HepG2 (cell line): ENCODE measurements around the gene AIFM1. TPM values are rescaled to one million over a fixed set of nuclear protein-coding genes. Genes with fewer than 3 reads are reported as not detected.

Experiments used
- ATAC-seq: fragments of 200-7000 bp; cut with Tn5 transposase; 3 replicates; pipeline ENCODE4 v1.9.1; 2020; ENCODE audit warnings: mild to moderate bottlenecking, moderate library complexity
- BruUV-seq: library from RNA; stranded (reverse); fragments of 400-500 nt; replicated peaks from 2 replicates; lab custom pipeline; 2021; lab: Mats Ljungman, UMichigan
- CTCF ChIA-PET: fragments of 300-600 bp; formaldehyde crosslinking; extraction: SDS; loops from one replicate; lab custom pipeline; 2021; ENCODE audit warnings: low total read pairs, inconsistent platforms, low intra/inter-chr PET ratio; lab: Yijun Ruan, JAX
- POLR2A ChIA-PET: fragments of 350-600 bp; sonication (Branson Sonifier 250); formaldehyde crosslinking; loops from one replicate; lab custom pipeline; 2020; ENCODE audit warnings: antibody characterized with exemption, inconsistent platforms; lab: Yijun Ruan, JAX
- DNase-seq: peaks from one replicate; pipeline ENCODE4 v3.0.0-alpha.2; 2015; ENCODE audit warnings: low spot score
- FAIRE-seq: peaks from 3 replicates; lab custom pipeline; 2011; peaks lifted over from hg19 to GRCh38; lab: Jason Lieb, UNC
- H2AFZ ChIP-seq: one replicate; pipeline ENCODE4 v1.6.1; 2011; ENCODE audit warnings: low read length, inconsistent platforms
- H3K27ac ChIP-seq: fragments of 300-600 bp; 3 replicates; pipeline ENCODE4 v1.8.0; 2011; ENCODE audit warnings: mixed run types, mild to moderate bottlenecking, mixed read lengths, low read length, inconsistent platforms; ENCODE audit not compliant: insufficient read depth; ENCODE audit errors: extremely low read length
- H3K27me3 ChIP-seq, 2 experiments: fragments of 200-600 bp in 1 of 2; 2 replicates in 1 of 2; 3 replicates in 1 of 2; pipeline versions ENCODE4 v1.6.0 to v1.8.0; 2011; ENCODE audit warnings: low read length in 2 of 2, mild to moderate bottlenecking in 2 of 2, moderate library complexity in 2 of 2, inconsistent platforms in 1 of 2; ENCODE audit not compliant: insufficient read depth in 2 of 2, control insufficient read depth in 1 of 2
- H3K36me3 ChIP-seq, 2 experiments: fragments of 200-600 bp in 1 of 2; replicated peaks in 1 of 2; 2 replicates in 1 of 2; 3 replicates in 1 of 2; pipeline versions ENCODE4 v1.5.1 to v1.8.0; 2011; ENCODE audit warnings: low read length in 2 of 2, inconsistent platforms in 1 of 2; ENCODE audit not compliant: insufficient read depth in 2 of 2, control insufficient read depth in 1 of 2
- H3K4me1 ChIP-seq: 2 replicates; pipeline ENCODE4 v1.5.1; 2012; ENCODE audit warnings: low read length, inconsistent platforms; ENCODE audit not compliant: insufficient read depth
- H3K4me2 ChIP-seq: 2 replicates; pipeline ENCODE4 v1.6.0; 2011; ENCODE audit warnings: low read depth, low read length, inconsistent platforms
- H3K4me3 ChIP-seq, 3 experiments: fragments of 200-600 bp in 1 of 3; sonication (generic), shearing (Covaris generic) in 1 of 3; replicated peaks in 1 of 3; 2 replicates each; pipeline ENCODE4 v1.5.1; 2011 to 2016; ENCODE audit warnings: low read length in 3 of 3, inconsistent platforms in 2 of 3, low read depth in 2 of 3, mild to moderate bottlenecking in 2 of 3, control low read depth in 1 of 3, mixed read lengths in 1 of 3; ENCODE audit not compliant: insufficient read depth in 1 of 3
- H3K79me2 ChIP-seq: one replicate; pipeline ENCODE4 v1.6.1; 2011; ENCODE audit warnings: low read length, inconsistent platforms; ENCODE audit not compliant: insufficient read depth
- H3K9ac ChIP-seq: 2 replicates; pipeline ENCODE4 v1.6.0; 2011; ENCODE audit warnings: mild to moderate bottlenecking, low read depth, low read length, inconsistent platforms; ENCODE audit not compliant: insufficient read depth
- H3K9me3 ChIP-seq: 2 replicates; pipeline ENCODE4 v1.5.1; 2012; ENCODE audit warnings: mild to moderate bottlenecking, low read length
- H4K20me1 ChIP-seq: 2 replicates; pipeline ENCODE4 v1.6.0; 2011; ENCODE audit warnings: inconsistent platforms, mild to moderate bottlenecking, low read length, moderate library complexity; ENCODE audit not compliant: insufficient read depth
- AFF4 ChIP-seq: sonication (generic); formaldehyde crosslinking; IDR thresholded peaks from 2 replicates; pipeline ENCODE4 v1.4.0; 2020; ENCODE audit warnings: missing genetic modification reagents
- CREB1 ChIP-seq, 2 experiments: fragments of 450-650 bp in 1 of 2; IDR thresholded peaks; 2 replicates each; pipeline ENCODE4 v1.6.1; 2016 to 2017; ENCODE audit warnings: control low read depth in 1 of 2, mild to moderate bottlenecking in 1 of 2, missing compliant biosample characterization in 1 of 2, missing genetic modification characterization in 1 of 2
- SMAD1 ChIP-seq: sonication (generic); formaldehyde crosslinking; IDR thresholded peaks from 2 replicates; pipeline ENCODE4 v1.4.0; 2020; ENCODE audit warnings: missing genetic modification reagents, low read depth, mild to moderate bottlenecking, borderline replicate concordance
- SP2 ChIP-seq: sonication (generic); formaldehyde crosslinking; IDR thresholded peaks from 2 replicates; pipeline ENCODE4 v1.5.1; 2020; ENCODE audit warnings: mild to moderate bottlenecking, missing genetic modification reagents
- STAT6 ChIP-seq: sonication (generic); formaldehyde crosslinking; IDR thresholded peaks from 2 replicates; pipeline ENCODE4 v1.4.0; 2020; ENCODE audit warnings: missing genetic modification reagents, mild to moderate bottlenecking, borderline replicate concordance
- USF2 ChIP-seq, 2 experiments: sonication (generic) in 1 of 2; formaldehyde crosslinking in 1 of 2; IDR thresholded peaks; 2 replicates each; pipeline versions ENCODE4 v1.5.1 to v1.6.1; 2011 to 2020; ENCODE audit warnings: borderline replicate concordance in 1 of 2, low read depth in 1 of 2, low read length in 1 of 2, mild to moderate bottlenecking in 1 of 2, missing genetic modification reagents in 1 of 2, moderate library complexity in 1 of 2
- ZSCAN5A ChIP-seq: sonication (generic); formaldehyde crosslinking; IDR thresholded peaks from 2 replicates; pipeline ENCODE4 v1.8.0; 2022; ENCODE audit warnings: mild to moderate bottlenecking, missing genetic modification reagents, borderline replicate concordance
- WGBS: methylation state at CpG from one replicate; pipeline ENCODE4 v1.1.6; 2017; ENCODE audit warnings: low lambda C conversion rate; 5-methylcytosine and 5-hydroxymethylcytosine counted together
- in situ Hi-C: cut with HindIII; loops from 2 replicates; pipeline ENCODE4 v1.10.0; 2017; ENCODE audit warnings: low pct_unique_long_range_greater_than_20kb; ENCODE audit not compliant: extremely low pct_ligation_motif_present
- intact Hi-C: fragments of 100-400 bp; cut with micrococcal nuclease; formaldehyde crosslinking; loops from one replicate; pipeline ENCODE4 v1.10.0; 2022; ENCODE audit not compliant: unreplicated experiment
- polyA plus RNA-seq, 8 experiments: library from polyadenylated mRNA; depleted of rRNA in 3 of 8; stranded (reverse) in 7 of 8; unstranded in 1 of 8; fragments of >200 nt; fragmentation: Illumina TruSeq in 4 of 8; extraction: Trizol in 4 of 8; gene quantifications; 2 replicates each; pipeline versions ENCODE4 v1.2.1 to v1.2.3, GENCODE V29; 2011 to 2016; ENCODE audit warnings: low read depth in 4 of 8, missing spikeins in 1 of 8, mixed read lengths in 1 of 8; ENCODE audit not compliant: insufficient read depth in 1 of 8
- total RNA-seq, 5 experiments: library from RNA; depleted of rRNA; stranded (reverse); fragments of >200 nt; fragmentation: Illumina TruSeq; extraction: Trizol; gene quantifications; 2 replicates each; pipeline ENCODE4 v1.2.3, GENCODE V29; 2016; ENCODE audit warnings: low read depth in 1 of 5

The AIFM1 gene
- total and polyA plus RNA-seq, 2 of the 13 experiments (the other 11 are each of a cell fraction or from before 2014, with no cell fraction given), result 42.8 to 46.9 TPM

GRCh38 chrX:130091980-130092522 is 73.6 kb downstream of the AIFM1 start (continued):
- TF ChIP-seq ZSCAN5A (CRISPR knock-in tag), result no peak
- no peak for TF ChIP-seq AFF4 (CRISPR knock-in tag)
- TF ChIP-seq SP2 (CRISPR knock-in tag), result no peak
- no peak for TF ChIP-seq SMAD1
- TF ChIP-seq, all 625 proteins: peak for 36

- Histone ChIP-seq H2AFZ (no peak overlapping the region), H3K79me2 (no peaks in the 10 kb centered on the region), H4K20me1 (no peaks in the 10 kb centered on the region), H3K4me1 (peaks cover 26% of the 10 kb centered on the region), H3K27me3 (no peaks in the 10 kb centered on the region), H3K36me3 (no peaks in the 10 kb centered on the region), H3K4me3 (no peak overlapping the region), H3K9ac (no peak overlapping the region), H3K4me2 (no peak overlapping the region), H3K9me3 (no peaks in the 10 kb centered on the region), H3K27ac (no peak overlapping the region)
- ChIA-PET POLR2A (no interaction called here), CTCF (no interaction called here)
- in situ Hi-C loops (no loop called here), intact Hi-C loops (no loop called here)
- DNase-seq (no peak), FAIRE-seq (no peak), ATAC-seq (no peak)
- no TSS peak for BruUV-seq
- WGBS, result 94% methylated on average over 3 of the region's 3 CpGs
- no peak for TF ChIP-seq USF2 (IDR thresholded peaks at IDR 0.05; ENCODE audit: low read depth, low read length)
- TF ChIP-seq USF2 (CRISPR knock-in tag; IDR thresholded peaks at IDR 0.05; ENCODE audit: borderline replicate concordance), result no peak
- TF ChIP-seq STAT6 (CRISPR knock-in tag), result no peak
- no peak for TF ChIP-seq CREB1 (IDR thresholded peaks at IDR 0.05)
- no peak for TF ChIP-seq CREB1 (CRISPR knock-in tag; IDR thresholded peaks at IDR 0.05)
Measured at GRCh38 chrX:130090364-130090763, 75.3 kb downstream of the AIFM1 start.
